CD4-positive, alpha-beta T cell treated with Interleukin-1 beta for 1 hour (primary cell): ENCODE data around the gene TENT4A.
"Not testable (repeated sequence)": the region's sequence is repeated elsewhere in the genome, so short reads cannot be mapped to it uniquely, and the experiment has no call there.

ENCODE experiments used
- DNase-seq, 2 donors: peaks; one replicate each; pipeline ENCODE4 v3.0.0-alpha.2; 2020 to 2022

Gene TENT4A

GRCh38 chr5:6755519-6755918 is 42.3 kb downstream of the TENT4A start:
- DNase-seq = no peak

GRCh38 chr5:6755941-6756340 is 42.7 kb downstream of the TENT4A start:
- DNase-seq = no peak

- no peak for DNase-seq
These were observed 44.3 kb downstream of the TENT4A start for GRCh38 chr5:6757414-6757969.

GRCh38 chr5:6758236-6758635 is 45.0 kb downstream of the TENT4A start:
- no peak for DNase-seq

- DNase-seq = no peak
These were observed 45.5 kb downstream of the TENT4A start for GRCh38 chr5:6758706-6759105.

- no peak for DNase-seq
These were observed 46.2 kb downstream of the TENT4A start for GRCh38 chr5:6759401-6759800.

- no peak for DNase-seq
These were observed 46.8 kb downstream of the TENT4A start for GRCh38 chr5:6759983-6760382.

- no peak for DNase-seq
These were observed 47.5 kb downstream of the TENT4A start for GRCh38 chr5:6760686-6761085.

- no peak for DNase-seq
These were observed 48.1 kb downstream of the TENT4A start for GRCh38 chr5:6761333-6761732.

- no peak for DNase-seq
These were observed 48.9 kb downstream of the TENT4A start for GRCh38 chr5:6762116-6762515.

- no peak for DNase-seq
These were observed 49.5 kb downstream of the TENT4A start for GRCh38 chr5:6762697-6763096.

- DNase-seq = no peak
These were observed 50.0 kb downstream of the TENT4A start for GRCh38 chr5:6763191-6763590.

- DNase-seq = peak; percentile 55 to 66
These were observed 52.6 kb downstream of the TENT4A start for GRCh38 chr5:6765612-6766525.

GRCh38 chr5:6766604-6767093 is 53.4 kb downstream of the TENT4A start:
- peak; percentile 15 to 83 for DNase-seq

GRCh38 chr5:6767481-6768063 is 54.3 kb downstream of the TENT4A start:
- no peak for DNase-seq

GRCh38 chr5:6768590-6769230 is 55.5 kb downstream of the TENT4A start:
- DNase-seq = no peak

- no peak for DNase-seq
These were observed 57.8 kb downstream of the TENT4A start for GRCh38 chr5:6770826-6771607.

GRCh38 chr5:6772886-6773285 is 59.7 kb downstream of the TENT4A start:
- no peak for DNase-seq

- no peak for DNase-seq
These were observed 60.3 kb downstream of the TENT4A start for GRCh38 chr5:6773342-6774035.

GRCh38 chr5:6774207-6774606 is 61.0 kb downstream of the TENT4A start:
- not testable (repeated sequence) for DNase-seq

- peak in 1 of 2 donors; percentile 30 for DNase-seq
These were observed 61.5 kb downstream of the TENT4A start for GRCh38 chr5:6774721-6775204.

- DNase-seq = no peak
These were observed 62.3 kb downstream of the TENT4A start for GRCh38 chr5:6775571-6775970.
